PC-3 (cell line): ENCODE results near the gene CRB3. TPM values are rescaled to one million over a fixed set of nuclear protein-coding genes. Genes with fewer than 3 reads are reported as not detected.

Source experiments
- ATAC-seq: fragments of 200-7000 bp; cut with Tn5 transposase; 2 replicates; pipeline ENCODE4 v1.9.1; 2020; ENCODE audit warnings: mild to moderate bottlenecking, moderate library complexity
- BruUV-seq: library from RNA; stranded (reverse); fragments of 400-500 nt; replicated peaks from 2 replicates; lab custom pipeline; 2021; lab: Mats Ljungman, UMichigan
- CTCF ChIA-PET: fragments of 300-600 bp; sonication (Branson Sonifier 250); formaldehyde crosslinking; loops from one replicate; lab custom pipeline; 2022; ENCODE audit warnings: antibody characterized with exemption; lab: Charles Lee
- POLR2A ChIA-PET: fragments of 300-600 bp; sonication (Branson Sonifier 250); formaldehyde crosslinking; loops from one replicate; lab custom pipeline; 2022; ENCODE audit warnings: antibody characterized with exemption; ENCODE audit not compliant: unreplicated experiment; lab: Charles Lee
- DNase-seq: peaks from one replicate; pipeline ENCODE4 v3.0.0-alpha.2; 2015
- H2AFZ ChIP-seq: fragments of 300-600 bp; sonication (generic); 2 replicates; pipeline ENCODE4 v1.6.0; 2016; ENCODE audit warnings: antibody characterized with exemption, low read length
- H3F3A ChIP-seq: fragments of 300-600 bp; sonication (generic); one replicate; pipeline ENCODE4 v1.6.0; 2017; ENCODE audit warnings: antibody characterized with exemption, low read length, control low read depth, mild to moderate bottlenecking; ENCODE audit not compliant: unreplicated experiment
- H3K27ac ChIP-seq: fragments of 300-600 bp; sonication (generic); 2 replicates; pipeline ENCODE4 v1.5.1; 2016; ENCODE audit warnings: mild to moderate bottlenecking, low read length
- H3K27me3 ChIP-seq: fragments of 300-600 bp; sonication (generic); 2 replicates; pipeline ENCODE4 v1.6.1; 2016; ENCODE audit warnings: low read length, mixed read lengths
- H3K36me3 ChIP-seq: fragments of 300-600 bp; sonication (generic); 2 replicates; pipeline ENCODE4 v1.6.1; 2016; ENCODE audit warnings: low read depth, mixed run types, low read length, mixed read lengths
- H3K4me1 ChIP-seq: fragments of 300-600 bp; sonication (generic); 2 replicates; pipeline ENCODE4 v1.5.1; 2016; ENCODE audit warnings: low read length; ENCODE audit not compliant: insufficient read depth
- H3K4me2 ChIP-seq: fragments of 300-600 bp; sonication (generic); 2 replicates; pipeline ENCODE4 v1.6.0; 2016; ENCODE audit warnings: low read length
- H3K4me3 ChIP-seq: fragments of 300-600 bp; sonication (generic); 2 replicates; pipeline ENCODE4 v1.5.1; 2016; ENCODE audit warnings: mild to moderate bottlenecking, low read length, mixed read lengths
- H3K79me2 ChIP-seq: fragments of 300-600 bp; sonication (generic); 2 replicates; pipeline ENCODE4 v1.6.1; 2017; ENCODE audit warnings: low read length, mixed read lengths
- H3K9ac ChIP-seq: fragments of 300-600 bp; sonication (generic); 2 replicates; pipeline ENCODE4 v1.6.0; 2016; ENCODE audit warnings: mild to moderate bottlenecking, low read length
- H3K9me2 ChIP-seq: fragments of 300-600 bp; sonication (generic); replicated peaks from 2 replicates; pipeline ENCODE4 v1.6.1; 2016; ENCODE audit warnings: mixed run types, low read length, mixed read lengths
- H3K9me3 ChIP-seq: fragments of 300-600 bp; sonication (generic); 2 replicates; pipeline ENCODE4 v1.6.1; 2016; ENCODE audit warnings: low read length, mixed read lengths
- H4K20me1 ChIP-seq: fragments of 300-600 bp; sonication (generic); 2 replicates; pipeline ENCODE4 v1.6.1; 2016; ENCODE audit warnings: low read length, mixed read lengths
- EZH2 ChIP-seq: fragments of 300-600 bp; sonication (generic); IDR thresholded peaks from one replicate; pipeline ENCODE4 v1.6.1; 2017; ENCODE audit warnings: antibody characterized with exemption, mild to moderate bottlenecking, low read length; ENCODE audit not compliant: unreplicated experiment
- EZH2phosphoT487 ChIP-seq: fragments of 300-600 bp; sonication (generic); IDR thresholded peaks from 2 replicates; pipeline ENCODE4 v1.6.1; 2018; ENCODE audit warnings: mild to moderate bottlenecking, antibody characterized with exemption, low read length, borderline replicate concordance
- intact Hi-C: fragments of 100-400 bp; cut with micrococcal nuclease; formaldehyde crosslinking; loops from 2 replicates; pipeline ENCODE4 v1.9.0; 2023
- total RNA-seq: library from RNA; depleted of rRNA; stranded (reverse); fragments of >200 nt; gene quantifications from 2 replicates; pipeline ENCODE4 v1.2.3, GENCODE V29; 2014
- TF ChIP-seq, protein P1 (sequence below): fragments of 300-600 bp; sonication (generic); conservative IDR thresholded peaks from 2 replicates; pipeline ENCODE4 v1.5.1; 2017; ENCODE audit warnings: antibody characterized with exemption, low read depth, mild to moderate bottlenecking, low read length

CRB3 gene
- total RNA-seq, 1 experiment from 2014 or later, result 71.3 TPM

DNA sequence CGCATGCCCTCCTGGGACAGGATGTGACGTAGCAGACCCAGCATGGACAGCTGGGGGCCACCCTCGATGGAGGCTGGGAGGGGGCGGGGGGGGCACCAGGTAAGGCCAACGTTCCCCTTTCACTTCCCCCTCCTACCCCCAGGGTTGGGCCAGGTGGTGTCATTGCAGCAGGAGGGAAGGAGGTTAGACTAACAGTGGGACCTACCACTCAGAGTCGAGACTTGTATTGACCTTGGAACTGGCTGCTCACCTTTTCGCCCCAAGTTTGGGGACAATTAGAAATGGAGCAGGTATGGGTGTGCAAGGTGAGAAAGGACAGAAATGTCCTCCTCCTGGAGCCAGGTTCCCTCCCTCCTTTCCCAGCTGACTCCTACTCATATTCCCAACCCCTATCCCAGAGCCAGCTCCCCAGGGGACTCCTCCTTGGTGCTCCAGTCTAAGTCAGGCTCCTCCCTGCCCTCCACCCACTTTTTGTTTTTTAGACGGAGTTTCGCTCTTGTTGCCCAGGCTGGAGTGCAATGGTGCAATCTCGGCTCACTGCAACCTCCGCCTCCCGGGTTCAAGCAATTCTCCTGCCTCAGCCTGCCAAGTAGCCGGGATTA, 21.9 kb upstream of the CRB3 start:
- Histone ChIP-seq H3K9ac (no peak overlapping the region), H4K20me1 (no peaks in the 10 kb centered on the region), H3K4me1 (no peaks in the 10 kb centered on the region), H3K4me2 (no peak overlapping the region), H3K27ac (no peak overlapping the region), H3F3A (no peaks in the 10 kb centered on the region), H3K27me3 (no peaks in the 10 kb centered on the region), H2AFZ (no peak overlapping the region), H3K4me3 (no peak overlapping the region), H3K36me3 (no peaks in the 10 kb centered on the region), H3K79me2 (no peaks in the 10 kb centered on the region), H3K9me3 (no peaks in the 10 kb centered on the region), H3K9me2 (no peaks in the 10 kb centered on the region)
- ATAC-seq, result no peak
- CTCF ChIA-PET, result no interaction called here
- TF ChIP-seq, protein P1, sequence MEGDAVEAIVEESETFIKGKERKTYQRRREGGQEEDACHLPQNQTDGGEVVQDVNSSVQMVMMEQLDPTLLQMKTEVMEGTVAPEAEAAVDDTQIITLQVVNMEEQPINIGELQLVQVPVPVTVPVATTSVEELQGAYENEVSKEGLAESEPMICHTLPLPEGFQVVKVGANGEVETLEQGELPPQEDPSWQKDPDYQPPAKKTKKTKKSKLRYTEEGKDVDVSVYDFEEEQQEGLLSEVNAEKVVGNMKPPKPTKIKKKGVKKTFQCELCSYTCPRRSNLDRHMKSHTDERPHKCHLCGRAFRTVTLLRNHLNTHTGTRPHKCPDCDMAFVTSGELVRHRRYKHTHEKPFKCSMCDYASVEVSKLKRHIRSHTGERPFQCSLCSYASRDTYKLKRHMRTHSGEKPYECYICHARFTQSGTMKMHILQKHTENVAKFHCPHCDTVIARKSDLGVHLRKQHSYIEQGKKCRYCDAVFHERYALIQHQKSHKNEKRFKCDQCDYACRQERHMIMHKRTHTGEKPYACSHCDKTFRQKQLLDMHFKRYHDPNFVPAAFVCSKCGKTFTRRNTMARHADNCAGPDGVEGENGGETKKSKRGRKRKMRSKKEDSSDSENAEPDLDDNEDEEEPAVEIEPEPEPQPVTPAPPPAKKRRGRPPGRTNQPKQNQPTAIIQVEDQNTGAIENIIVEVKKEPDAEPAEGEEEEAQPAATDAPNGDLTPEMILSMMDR, result no peak
- TF ChIP-seq EZH2phosphoT487, result no peak
- no peak for TF ChIP-seq EZH2
- intact Hi-C loops, result no loop called here
- POLR2A ChIA-PET, result no interaction called here
- no peak for DNase-seq
- no TSS peak for BruUV-seq

DNA sequence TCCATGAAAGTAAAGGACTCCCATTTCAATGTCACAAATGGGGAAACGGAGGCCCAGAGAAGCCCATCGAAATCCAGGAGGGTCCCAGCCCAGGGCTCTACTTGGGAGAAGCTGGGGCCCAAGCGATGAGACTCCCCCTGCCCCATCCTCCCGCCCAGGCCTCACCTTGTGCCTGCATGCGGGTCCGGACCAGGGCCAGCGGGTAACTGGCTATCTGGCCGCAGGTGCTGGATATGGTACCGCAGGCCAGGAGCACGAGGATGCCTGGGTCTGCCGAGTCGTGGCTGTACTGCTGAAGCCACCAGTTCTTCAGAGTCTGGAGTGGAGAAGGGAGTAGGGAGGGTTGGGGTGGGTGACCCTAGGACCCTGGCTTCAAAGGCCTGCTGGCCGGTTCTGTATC, 20.1 kb upstream of the CRB3 start:
- Histone ChIP-seq H3K4me3 (no peak overlapping the region), H4K20me1 (no peaks in the 10 kb centered on the region), H3F3A (no peaks in the 10 kb centered on the region), H3K9ac (no peak overlapping the region), H3K36me3 (no peaks in the 10 kb centered on the region), H3K9me2 (no peaks in the 10 kb centered on the region), H3K79me2 (no peaks in the 10 kb centered on the region), H3K4me2 (no peak overlapping the region), H3K27me3 (no peaks in the 10 kb centered on the region), H3K4me1 (no peaks in the 10 kb centered on the region), H3K27ac (no peak overlapping the region), H3K9me3 (no peaks in the 10 kb centered on the region), H2AFZ (no peak overlapping the region)
- ATAC-seq, result no peak
- TF ChIP-seq, protein P1, result no peak
- no peak for TF ChIP-seq EZH2
- no peak for TF ChIP-seq EZH2phosphoT487
- no peak for DNase-seq
- BruUV-seq, result no TSS peak
- CTCF ChIA-PET, result no interaction called here
- POLR2A ChIA-PET, result no interaction called here
- intact Hi-C loops, result no loop called here

DNA sequence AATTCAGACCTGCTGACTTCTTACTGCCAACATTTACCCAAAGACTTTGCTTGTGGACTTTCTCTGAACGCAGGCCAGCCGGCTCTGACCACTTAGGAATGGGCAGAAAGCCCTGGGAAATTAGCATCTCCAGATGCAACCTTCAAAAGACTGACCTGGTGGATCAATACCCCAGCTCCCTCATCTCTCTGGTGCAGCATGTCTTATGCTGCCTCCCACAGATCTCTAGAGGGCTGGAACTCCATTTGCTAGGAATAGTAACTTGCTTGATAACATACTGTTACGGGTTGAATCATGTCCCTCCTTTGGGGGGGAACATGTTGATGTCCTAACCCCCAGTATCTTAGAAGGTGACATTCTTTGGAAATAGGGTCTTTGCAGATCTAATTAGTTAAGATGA, 17.6 kb upstream of the CRB3 start:
- TF ChIP-seq EZH2 (no peak), EZH2phosphoT487 (no peak)
- TF ChIP-seq, protein P1, result no peak

More for the DNA sequence above, 17.6 kb upstream of the CRB3 start:
- Histone ChIP-seq H3K27me3 (no peaks in the 10 kb centered on the region), H2AFZ (no peak overlapping the region), H3K9ac (no peak overlapping the region), H3K36me3 (no peaks in the 10 kb centered on the region), H3K4me3 (no peak overlapping the region), H3K79me2 (no peaks in the 10 kb centered on the region), H3K4me2 (no peak overlapping the region), H3K9me3 (no peaks in the 10 kb centered on the region), H4K20me1 (no peaks in the 10 kb centered on the region), H3K4me1 (no peaks in the 10 kb centered on the region), H3F3A (no peaks in the 10 kb centered on the region), H3K9me2 (no peaks in the 10 kb centered on the region), H3K27ac (no peak overlapping the region)
- POLR2A ChIA-PET, result no interaction called here
- CTCF ChIA-PET, result no interaction called here
- ATAC-seq (no peak), DNase-seq (no peak)
- intact Hi-C loops, result no loop called here
- BruUV-seq, result no TSS peak
